Measurements from ENCODE around the gene MYL1. TPM values are rescaled to one million over a fixed set of nuclear protein-coding genes. Genes with fewer than 3 reads are reported as not detected.

The MYL1 gene
- total RNA-seq, 6 donors from 2014 or later, result not detected

GRCh38 chr2:210299866-210300373, 15.1 kb downstream of the MYL1 start:
- Histone ChIP-seq H3K36me3 (no peaks in the 10 kb centered on the region), H3K27ac (no peak overlapping the region), H3K27me3 (no peaks in the 10 kb centered on the region), H3K4me1 (no peaks in the 10 kb centered on the region), H3K4me3 (no peak overlapping the region), H3K9me3 (no peaks in the 10 kb centered on the region)
- WGBS, 2 donors, result 79 to 80% methylated on average over 3 of the region's 3 CpGs
- no peak for TF ChIP-seq EP300 (IDR thresholded peaks at IDR 0.05)
- TF ChIP-seq POLR2AphosphoS5 (IDR thresholded peaks at IDR 0.05), result no peak
- no peak for TF ChIP-seq POLR2A (IDR thresholded peaks at IDR 0.05)
- TF ChIP-seq CTCF (IDR thresholded peaks at IDR 0.05), result no peak
- no peak for DNase-seq
- no peak for ATAC-seq (ENCODE audit: low FRiP score in 2 of 2)

- ATAC-seq (ENCODE audit: low FRiP score in 2 of 2), result no peak
- Histone ChIP-seq H3K27me3 (no peaks in the 10 kb centered on the region), H3K9me3 (peaks cover 0 to 5% (median 0%) of the 10 kb centered on the region in 4 donors), H3K4me3 (no peak overlapping the region), H3K4me1 (no peaks in the 10 kb centered on the region), H3K36me3 (no peaks in the 10 kb centered on the region), H3K27ac (no peak overlapping the region)
- DNase-seq, result no peak
- WGBS, 2 donors, result 78 to 80% methylated on average over 2 of the region's 2 CpGs
- no peak for TF ChIP-seq EP300 (IDR thresholded peaks at IDR 0.05)
- TF ChIP-seq POLR2AphosphoS5 (IDR thresholded peaks at IDR 0.05), result no peak
- TF ChIP-seq POLR2A (IDR thresholded peaks at IDR 0.05), result no peak
- no peak for TF ChIP-seq CTCF (IDR thresholded peaks at IDR 0.05)
Observed at GRCh38 chr2:210288408-210288807, 26.6 kb downstream of the MYL1 start.

- H3K36me3 ChIP-seq, result no peaks in the 10 kb centered on the region
- ATAC-seq (ENCODE audit: low FRiP score in 2 of 2), result no peak
- no peak for TF ChIP-seq POLR2A (IDR thresholded peaks at IDR 0.05)
- no peak for TF ChIP-seq EP300 (IDR thresholded peaks at IDR 0.05)
- TF ChIP-seq CTCF (IDR thresholded peaks at IDR 0.05), result no peak
- no peak for TF ChIP-seq POLR2AphosphoS5 (IDR thresholded peaks at IDR 0.05)
Observed at GRCh38 chr2:210287301-210287700, 27.7 kb downstream of the MYL1 start.

GRCh38 chr2:210286123-210286680, 28.8 kb downstream of the MYL1 start:
- no peak overlapping the region for H3K27ac ChIP-seq
- DNase-seq (no peak), ATAC-seq (ENCODE audit: low FRiP score in 2 of 2) (no peak)
- no peak for TF ChIP-seq CTCF (IDR thresholded peaks at IDR 0.05)
- no peak for TF ChIP-seq POLR2A (IDR thresholded peaks at IDR 0.05)
- TF ChIP-seq POLR2AphosphoS5 (IDR thresholded peaks at IDR 0.05), result no peak
- no peak for TF ChIP-seq EP300 (IDR thresholded peaks at IDR 0.05)
- H3K4me1 ChIP-seq, result no peaks in the 10 kb centered on the region
- no peaks in the 10 kb centered on the region for H3K27me3 ChIP-seq
- H3K9me3 ChIP-seq, result peaks cover 0 to 5% (median 0%) of the 10 kb centered on the region in 4 donors
- no peak overlapping the region for H3K4me3 ChIP-seq
- no peaks in the 10 kb centered on the region for H3K36me3 ChIP-seq

More at GRCh38 chr2:210287301-210287700, 27.7 kb downstream of the MYL1 start:
- Histone ChIP-seq H3K27ac (no peak overlapping the region), H3K4me3 (no peak overlapping the region), H3K4me1 (no peaks in the 10 kb centered on the region), H3K9me3 (peaks cover 0 to 5% (median 0%) of the 10 kb centered on the region in 4 donors), H3K27me3 (no peaks in the 10 kb centered on the region)
- DNase-seq, result no peak

- Histone ChIP-seq H3K4me1 (no peaks in the 10 kb centered on the region), H3K9me3 (no peaks in the 10 kb centered on the region), H3K27ac (no peak overlapping the region), H3K27me3 (no peaks in the 10 kb centered on the region), H3K36me3 (no peaks in the 10 kb centered on the region), H3K4me3 (no peak overlapping the region)
- WGBS, 2 donors, result 74 to 89% methylated on average over 1 of the region's 1 CpG
- ATAC-seq (ENCODE audit: low FRiP score in 2 of 2), result no peak
- TF ChIP-seq EP300 (IDR thresholded peaks at IDR 0.05) (no peak), CTCF (IDR thresholded peaks at IDR 0.05) (no peak), POLR2AphosphoS5 (IDR thresholded peaks at IDR 0.05) (no peak), POLR2A (IDR thresholded peaks at IDR 0.05) (no peak)
- no peak for DNase-seq
Observed at GRCh38 chr2:210277133-210277532, 37.8 kb downstream of the MYL1 start.
